CD1c-positive myeloid dendritic cell (primary cell): ENCODE measurements around the gene PRR27.

ENCODE experiments used
- DNase-seq: peaks from one replicate; pipeline ENCODE4 v3.0.0-alpha.2; 2016; ENCODE audit errors: extremely low spot score

PRR27 gene

GRCh38 chr4:70153937-70154336 lies at the start of gene PRR27:
Gene PRR27 (plus strand): TSS chr4:70154237. CDS start chr4:70154376, 139 bp downstream.
- no peak for DNase-seq

- no peak for DNase-seq
Measured at GRCh38 chr4:70110917-70111316, 43.1 kb upstream of the PRR27 start.

DNA sequence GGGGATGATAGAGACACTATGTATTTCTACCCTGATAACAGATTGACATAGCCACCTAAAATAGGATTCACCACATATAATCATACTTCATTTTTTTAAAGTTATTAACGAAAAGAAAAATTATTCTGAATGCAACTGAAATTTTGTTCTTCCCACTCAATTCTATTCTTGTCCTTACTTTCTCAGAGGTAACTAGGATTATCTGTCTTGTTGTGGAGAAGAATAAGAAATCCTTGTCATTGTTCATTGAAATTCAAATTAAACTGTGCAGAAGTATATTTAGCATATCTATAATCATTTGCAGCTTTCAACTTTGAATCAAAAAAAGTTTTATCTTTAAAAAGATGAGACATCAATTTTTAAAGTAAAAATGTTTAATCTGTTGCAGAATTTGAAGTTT lies 40.4 kb upstream of the PRR27 start:
- no peak for DNase-seq

DNA sequence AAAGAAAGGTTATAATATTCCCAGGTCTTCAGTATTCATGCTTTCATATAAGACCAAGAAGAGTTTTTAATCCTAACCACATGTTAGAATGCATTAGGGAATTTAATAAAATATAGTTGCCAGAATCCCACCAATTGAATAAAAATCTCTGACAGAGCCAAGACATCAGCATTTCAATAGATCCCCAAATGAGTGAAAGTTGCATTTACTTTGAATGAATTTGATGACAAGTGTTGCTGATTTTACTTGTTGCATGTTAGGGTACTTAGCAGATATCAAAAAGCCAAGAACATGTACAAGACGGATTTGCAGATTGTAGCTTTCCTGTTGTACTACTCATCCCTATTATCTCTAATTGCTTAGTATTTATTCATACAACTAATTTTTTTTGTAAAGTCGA lies 39.9 kb upstream of the PRR27 start:
- no peak for DNase-seq

GRCh38 chr4:70120323-70120722 lies 33.7 kb upstream of the PRR27 start:
- no peak for DNase-seq

DNA sequence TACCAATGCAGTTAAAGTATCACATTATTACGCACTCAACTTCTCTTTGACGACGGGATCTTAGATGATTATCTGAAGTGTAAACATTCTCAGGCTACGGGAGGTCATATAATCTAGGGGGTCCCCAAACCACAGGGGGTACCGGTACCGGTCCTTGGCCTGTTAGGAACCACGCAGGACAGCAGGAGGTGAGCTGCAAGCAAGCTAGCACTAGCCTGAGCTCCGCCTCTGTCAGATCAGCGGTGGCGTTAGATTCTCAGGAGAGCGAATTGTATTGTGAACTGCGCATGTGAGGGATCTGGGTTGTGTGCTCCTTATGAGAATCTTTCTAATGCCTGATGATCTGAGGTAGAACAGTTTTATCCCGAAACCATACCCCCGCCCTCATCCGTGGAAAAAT lies 20.6 kb upstream of the PRR27 start:
- DNase-seq: no peak

DNA sequence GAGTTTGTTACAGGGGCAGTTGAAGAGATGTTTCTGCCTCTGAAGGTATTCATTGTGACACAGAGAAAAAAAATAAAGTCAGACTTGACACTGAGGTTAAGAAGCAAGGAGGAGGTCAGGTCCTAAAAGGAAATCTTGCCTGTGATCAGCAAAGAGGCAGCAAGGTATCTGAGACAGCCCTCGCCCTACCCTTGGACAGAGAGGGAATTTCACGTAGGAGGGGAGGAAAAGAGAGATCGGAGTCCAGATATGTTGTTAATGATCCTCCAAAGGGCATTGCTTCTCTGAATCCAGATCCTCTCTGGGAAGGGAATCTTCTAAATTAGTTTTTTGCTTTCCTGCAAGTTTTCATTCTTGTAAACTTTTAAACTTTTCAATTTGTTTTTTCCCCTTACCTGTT lies 15.3 kb upstream of the PRR27 start:
- DNase-seq: no peak

DNA sequence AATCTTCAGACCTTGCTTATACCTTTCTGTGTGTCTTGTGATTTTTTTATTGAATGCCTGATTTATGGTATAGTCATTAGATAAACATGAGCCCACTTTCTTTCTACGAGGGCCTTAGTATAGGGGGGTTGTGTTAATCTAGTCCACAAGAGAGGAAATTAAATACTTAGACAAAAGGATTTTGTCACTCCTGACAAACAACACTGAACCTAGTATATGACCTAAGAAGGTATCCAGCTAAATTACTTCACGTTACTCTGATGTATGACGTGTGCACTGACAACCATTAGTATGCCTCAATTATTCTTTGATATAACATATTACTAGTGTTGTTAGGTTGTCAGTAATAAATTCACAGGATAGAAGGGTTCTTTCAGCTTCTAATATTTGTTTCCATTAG lies 2.8 kb upstream of the PRR27 start:
- no peak for DNase-seq

DNA sequence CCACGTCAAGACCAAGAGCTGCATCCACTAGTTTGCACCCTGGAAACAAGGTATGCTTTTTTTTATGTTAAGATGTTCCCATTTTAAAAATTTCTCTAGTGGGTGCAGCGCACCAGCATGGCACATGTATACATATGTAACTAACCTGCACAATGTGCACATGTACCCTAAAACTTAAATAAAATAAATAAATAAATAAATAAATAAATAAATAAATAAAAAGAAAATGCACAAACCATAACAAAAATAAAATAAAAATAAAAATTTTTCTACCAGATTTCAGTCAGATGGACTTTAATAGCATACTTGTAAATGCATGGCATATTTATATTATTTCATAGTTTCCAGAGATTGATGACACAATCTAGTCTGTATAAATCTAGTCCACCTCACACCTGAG lies 1.9 kb upstream of the PRR27 start:
- DNase-seq: no peak

- no peak for DNase-seq
Measured at GRCh38 chr4:70158576-70158975, 4.5 kb downstream of the PRR27 start.

DNA sequence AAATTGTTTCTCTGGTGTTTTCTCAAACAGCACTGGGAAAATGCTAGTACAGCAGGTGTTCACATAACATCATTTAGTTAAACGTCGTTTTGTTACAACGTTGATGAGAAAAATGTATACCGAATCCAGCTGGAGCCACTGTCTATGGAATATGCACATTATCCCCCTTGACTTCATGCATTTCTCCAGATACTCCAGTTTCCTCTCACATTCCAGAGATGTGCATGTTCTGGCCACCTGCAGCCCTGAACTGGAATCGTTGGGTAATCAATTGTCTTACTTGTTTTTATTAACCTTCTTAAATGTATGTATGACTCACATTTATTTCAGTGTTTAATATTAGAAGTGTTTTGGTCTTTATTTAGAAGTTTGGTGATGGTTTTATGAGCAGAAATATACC lies 23.1 kb downstream of the PRR27 start:
- DNase-seq: no peak

GRCh38 chr4:70178075-70178660 lies 24.1 kb downstream of the PRR27 start:
- DNase-seq: no peak

DNA sequence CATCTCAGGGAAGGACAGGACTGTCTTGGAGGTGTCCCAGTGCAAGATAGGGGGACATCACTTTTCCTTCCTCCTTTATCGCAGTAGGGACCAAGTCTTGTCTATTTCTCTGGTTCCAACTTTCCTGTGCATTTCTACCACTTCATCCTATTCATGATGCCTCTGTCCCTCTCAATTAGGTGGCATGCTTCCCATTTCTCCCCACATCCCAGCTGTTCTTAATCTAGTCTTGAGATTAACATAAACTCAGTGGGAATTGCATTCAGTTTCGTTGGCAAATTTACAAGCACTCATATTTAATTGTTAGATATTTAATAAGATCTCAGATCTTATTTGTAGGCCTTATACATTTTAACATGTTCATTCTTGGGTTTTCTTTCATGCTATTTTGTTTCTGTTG lies 25.8 kb downstream of the PRR27 start:
- DNase-seq: no peak

GRCh38 chr4:70181864-70182263 lies 27.8 kb downstream of the PRR27 start:
- DNase-seq: no peak

- DNase-seq: no peak
Measured at GRCh38 chr4:70182517-70183167, 28.6 kb downstream of the PRR27 start.

DNA sequence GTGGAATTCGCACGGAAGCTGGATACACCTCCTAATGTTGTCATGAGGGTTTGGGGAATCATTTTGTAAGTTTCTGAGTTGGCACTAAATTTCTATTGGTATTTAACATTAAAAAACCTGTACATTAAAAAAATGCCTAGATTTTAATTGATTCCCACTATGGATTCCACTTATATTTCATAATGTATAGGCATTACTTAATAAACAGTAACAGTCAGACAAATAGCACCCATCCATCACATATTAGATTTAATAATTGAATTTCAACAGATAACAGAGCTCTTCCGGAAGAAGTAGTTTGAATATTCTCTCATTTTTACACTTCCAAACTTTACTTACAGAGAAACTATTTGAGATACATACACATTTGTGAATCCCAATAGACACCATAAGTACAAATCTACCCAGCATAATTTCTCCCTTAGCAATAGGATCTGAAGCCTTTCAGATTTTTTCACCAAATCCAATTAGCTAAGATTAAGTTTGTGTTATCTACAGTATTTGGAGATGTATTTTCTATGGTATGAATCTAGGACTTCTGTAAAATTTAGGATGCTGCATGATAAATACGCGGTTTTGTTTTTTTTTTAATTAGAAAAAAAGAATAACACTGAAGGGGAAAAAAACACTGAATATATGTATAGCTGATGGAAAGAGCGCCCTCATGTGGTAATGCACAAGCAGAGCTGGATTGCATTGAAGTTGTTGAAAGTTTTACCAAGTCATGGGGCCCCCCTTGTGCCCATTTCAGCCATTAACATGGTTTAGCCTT lies 29.3 kb downstream of the PRR27 start:
- peak; percentile 45 for DNase-seq

DNA sequence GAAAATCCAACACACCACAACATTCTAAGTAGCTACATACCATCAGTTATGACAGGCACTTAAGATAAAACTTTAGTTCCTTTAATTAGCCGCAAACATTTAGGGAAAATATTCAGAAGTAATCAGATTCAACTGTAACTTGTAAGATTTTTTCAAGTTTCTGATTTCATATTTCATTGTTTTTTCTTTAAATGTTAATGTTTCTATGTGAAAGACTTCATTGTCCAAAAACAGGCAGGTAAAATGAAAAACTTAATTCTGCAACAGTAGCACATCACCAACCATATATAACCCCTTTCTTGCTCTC lies 29.9 kb downstream of the PRR27 start:
- no peak for DNase-seq

GRCh38 chr4:70187216-70187615 lies 33.2 kb downstream of the PRR27 start:
- no peak for DNase-seq

DNA sequence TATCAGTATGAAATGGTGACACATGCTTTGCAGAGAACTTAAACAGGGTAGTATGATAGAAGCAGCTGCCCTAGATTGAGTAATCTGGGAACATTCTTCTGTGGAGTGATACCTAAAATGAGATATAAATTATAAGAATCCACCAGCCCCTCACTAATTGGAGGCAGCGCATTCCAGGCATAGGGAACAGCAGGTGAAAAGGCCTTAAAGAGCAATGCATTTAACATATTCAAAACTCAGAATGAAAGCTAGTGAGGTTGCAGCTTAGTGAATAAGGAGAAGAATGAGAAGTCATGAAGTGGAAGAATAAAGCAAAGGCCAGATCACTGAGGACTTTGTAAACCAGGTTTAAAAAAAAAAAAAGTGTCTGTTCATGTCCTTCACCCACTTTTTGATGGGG lies 36.5 kb downstream of the PRR27 start:
- no peak for DNase-seq

DNA sequence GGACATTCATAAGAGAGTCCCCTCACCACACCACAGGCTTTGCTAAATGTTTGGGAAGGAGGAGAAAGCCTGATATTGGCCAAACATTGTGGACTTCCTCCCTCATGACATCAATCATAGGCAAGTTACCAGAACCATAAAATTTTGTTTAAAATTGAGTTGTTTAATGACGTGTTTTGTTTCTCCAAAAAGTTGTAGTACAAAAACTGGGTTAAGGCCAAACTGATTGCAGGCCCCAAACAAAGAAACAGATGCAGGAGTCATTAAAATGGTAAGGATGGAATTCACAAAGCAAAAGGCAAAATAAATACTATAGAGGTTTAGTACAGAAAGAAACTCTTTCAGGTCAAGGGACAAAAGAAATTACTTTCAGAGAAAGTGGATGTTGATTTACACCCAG lies 37.6 kb downstream of the PRR27 start:
- DNase-seq: no peak

DNA sequence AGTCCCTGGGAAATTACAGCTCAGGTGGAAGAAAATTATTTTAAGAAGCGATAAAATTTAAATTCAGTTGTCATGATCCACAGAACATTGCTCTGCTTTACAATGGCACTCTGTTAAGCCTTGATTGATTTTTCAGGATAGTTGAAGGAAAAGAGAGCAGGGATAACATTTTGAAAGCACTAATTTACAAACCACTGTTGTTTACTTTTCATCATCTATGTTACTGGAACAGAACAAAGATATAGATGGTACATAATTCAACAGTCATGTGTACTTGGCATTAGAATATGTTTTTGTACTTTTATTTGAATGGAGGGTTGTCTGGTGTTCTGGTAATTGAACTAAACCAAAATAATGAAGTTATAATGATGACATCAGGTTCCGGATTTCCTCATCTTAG lies 38.9 kb downstream of the PRR27 start:
- DNase-seq: no peak

DNA sequence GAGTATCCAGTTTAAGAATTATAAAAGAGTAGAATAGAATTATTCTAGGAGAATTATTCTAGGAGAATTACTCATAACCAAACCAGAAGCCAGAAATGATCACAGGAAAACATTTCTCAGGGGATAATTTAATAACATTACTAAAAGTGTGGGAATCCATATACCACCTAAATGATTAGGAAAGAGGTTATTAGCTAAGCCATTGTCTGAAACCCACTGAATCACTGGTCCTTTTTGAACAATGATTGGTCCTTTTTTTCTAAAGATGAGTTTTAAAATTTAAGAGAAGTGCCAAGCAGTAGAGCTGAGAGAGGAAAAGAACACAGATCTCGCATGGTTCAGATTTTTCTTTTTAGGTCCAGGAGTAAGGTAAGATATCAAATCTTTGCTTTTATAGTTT lies 41.4 kb downstream of the PRR27 start, which contains the start of gene ODAM:
Gene ODAM, plus strand, starts transcription at position 301 of the 400 bp plus-strand sequence. CDS start 819 bp downstream, outside the sequence.
- no peak for DNase-seq

DNA sequence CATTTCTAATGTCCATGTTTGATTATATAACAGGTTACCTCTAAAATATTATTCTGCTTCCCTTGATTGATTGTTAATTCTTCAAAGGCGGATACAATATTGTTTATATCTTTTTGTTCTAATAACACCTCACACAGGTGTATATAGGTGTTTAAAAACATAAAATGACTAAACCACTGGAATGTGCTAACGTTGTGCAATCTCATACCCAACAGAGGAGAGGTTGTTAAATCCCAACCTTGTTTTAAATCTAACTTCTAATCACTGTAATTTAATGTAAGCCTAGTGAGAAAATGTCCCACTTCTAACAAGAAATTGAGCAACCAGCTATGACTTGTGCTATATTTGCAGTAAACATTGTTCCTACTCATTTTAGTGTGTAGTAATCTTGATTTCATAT lies 42.8 kb downstream of the PRR27 start:
- no peak for DNase-seq
